ENCODE results near the gene NUP188. TPM values are rescaled to one million over a fixed set of nuclear protein-coding genes. Genes with fewer than 3 reads are reported as not detected.
A peak's percentile ranks its signal among the peaks of the same experiment; 100 is the strongest.

The NUP188 gene
- total and polyA plus RNA-seq, 2 of the 13 experiments (the other 11 are each of a cell fraction or from before 2014, with no cell fraction given), result 28.0 to 38.5 TPM

DNA sequence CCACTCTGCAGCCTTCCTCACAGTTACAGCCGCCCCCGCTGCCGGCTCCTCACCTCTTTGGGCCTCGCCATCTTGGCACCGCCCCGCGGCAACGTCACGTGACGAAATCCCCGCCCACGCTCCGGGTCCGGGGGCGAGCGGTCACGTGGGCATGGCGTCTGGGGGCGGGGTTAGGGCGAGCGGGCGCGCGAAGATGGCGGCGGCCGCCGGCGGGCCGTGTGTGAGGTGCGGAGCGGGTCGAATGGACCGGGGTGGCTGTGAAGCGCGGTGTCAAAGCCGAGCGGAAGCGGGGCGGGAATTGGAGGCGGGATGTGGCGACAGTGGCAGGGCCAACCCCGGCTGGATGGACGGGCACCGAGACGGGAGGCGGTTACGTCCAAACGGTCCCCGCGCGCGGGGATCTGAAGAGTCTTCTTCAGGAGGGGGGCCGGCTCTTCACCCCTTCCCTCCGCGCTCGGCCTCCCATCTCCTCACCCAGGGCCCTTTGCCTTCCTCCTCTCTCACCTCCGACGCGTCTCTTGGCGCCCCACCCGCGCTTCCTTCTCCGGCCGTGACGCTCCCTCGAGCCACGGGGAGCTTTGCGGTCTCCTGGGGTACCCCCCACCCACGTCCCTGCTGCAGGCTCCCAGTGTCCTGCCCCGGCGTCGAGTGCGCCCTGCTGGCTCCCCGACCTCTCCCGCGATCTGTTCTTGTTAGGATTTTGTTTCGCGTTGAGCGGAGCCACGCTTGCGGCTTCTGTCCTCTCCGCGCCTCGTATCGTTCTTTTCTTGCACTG is at the start of gene NUP188, which contains the start of gene DOLK (continued):
- TF ChIP-seq ZIK1 (CRISPR knock-in tag; IDR thresholded peaks at IDR 0.05; ENCODE audit: borderline replicate concordance, low read depth), result peak; percentile 81; the same call in 1 of the 2 replicates
- TF ChIP-seq ZNF232 (CRISPR knock-in tag; IDR thresholded peaks at IDR 0.05; ENCODE audit: borderline replicate concordance), result no peak; the same call in 1 of the 2 replicates
- 0 out of 2 replicates have a peak, but pooled peaks have one; percentile 5 for TF ChIP-seq ZNF256 (CRISPR knock-in tag; conservative IDR thresholded peaks at IDR 0.05)
- TF ChIP-seq ZSCAN29 (CRISPR knock-in tag; conservative IDR thresholded peaks at IDR 0.05), result 0 out of 2 replicates have a peak, but pooled peaks have one; percentile 33
- TF ChIP-seq ZNF570 (CRISPR knock-in tag; IDR thresholded peaks at IDR 0.05; ENCODE audit: borderline replicate concordance), result no peak
- TF ChIP-seq ZNF703 (CRISPR knock-in tag; IDR thresholded peaks at IDR 0.05; ENCODE audit: borderline replicate concordance), result no peak
- TF ChIP-seq, protein P1, sequence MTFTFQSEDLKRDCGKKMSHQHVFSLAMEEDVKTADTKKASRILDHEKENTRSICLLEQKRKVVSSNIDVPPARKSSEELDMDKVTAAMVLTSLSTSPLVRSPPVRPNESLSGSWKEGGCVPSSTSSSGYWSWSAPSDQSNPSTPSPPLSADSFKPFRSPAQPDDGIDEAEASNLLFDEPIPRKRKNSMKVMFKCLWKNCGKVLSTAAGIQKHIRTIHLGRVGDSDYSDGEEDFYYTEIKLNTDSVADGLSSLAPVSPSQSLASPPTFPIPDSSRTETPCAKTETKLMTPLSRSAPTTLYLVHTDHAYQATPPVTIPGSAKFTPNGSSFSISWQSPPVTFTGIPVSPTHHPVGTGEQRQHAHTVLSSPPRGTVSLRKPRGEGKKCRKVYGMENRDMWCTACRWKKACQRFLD (CRISPR knock-in tag; IDR thresholded peaks at IDR 0.05; ENCODE audit: borderline replicate concordance), result peak; percentile 66; the same call in 1 of the 2 replicates
- TF ChIP-seq TSC22D2 (CRISPR knock-in tag; IDR thresholded peaks at IDR 0.05; ENCODE audit: borderline replicate concordance), result no peak
- no peak for TF ChIP-seq SYNCRIP (IDR thresholded peaks at IDR 0.05; ENCODE audit: insufficient read depth, low read depth, low read length)
- TF ChIP-seq ZSCAN31 (CRISPR knock-in tag; IDR thresholded peaks at IDR 0.05; ENCODE audit: low read depth), result no peak; the same call in 1 of the 2 replicates
- peak; percentile 94 for TF ChIP-seq BHLHE40 (IDR thresholded peaks at IDR 0.05; ENCODE audit: low read length)
- TF ChIP-seq GABPA (IDR thresholded peaks at IDR 0.05; ENCODE audit: low read depth, low read length), result no peak
- no peak for TF ChIP-seq GABPA (CRISPR knock-in tag; IDR thresholded peaks at IDR 0.05; ENCODE audit: low read depth)
- TF ChIP-seq NFE2L1 (CRISPR knock-in tag; IDR thresholded peaks at IDR 0.05; ENCODE audit: borderline replicate concordance), result no peak
- no peak for TF ChIP-seq PLSCR1 (CRISPR knock-in tag; IDR thresholded peaks at IDR 0.05; ENCODE audit: borderline replicate concordance)
- peak; percentile 22; the same call in 1 of the 2 replicates for TF ChIP-seq ELF1 (CRISPR knock-in tag; IDR thresholded peaks at IDR 0.05)
- TF ChIP-seq, protein P2, sequence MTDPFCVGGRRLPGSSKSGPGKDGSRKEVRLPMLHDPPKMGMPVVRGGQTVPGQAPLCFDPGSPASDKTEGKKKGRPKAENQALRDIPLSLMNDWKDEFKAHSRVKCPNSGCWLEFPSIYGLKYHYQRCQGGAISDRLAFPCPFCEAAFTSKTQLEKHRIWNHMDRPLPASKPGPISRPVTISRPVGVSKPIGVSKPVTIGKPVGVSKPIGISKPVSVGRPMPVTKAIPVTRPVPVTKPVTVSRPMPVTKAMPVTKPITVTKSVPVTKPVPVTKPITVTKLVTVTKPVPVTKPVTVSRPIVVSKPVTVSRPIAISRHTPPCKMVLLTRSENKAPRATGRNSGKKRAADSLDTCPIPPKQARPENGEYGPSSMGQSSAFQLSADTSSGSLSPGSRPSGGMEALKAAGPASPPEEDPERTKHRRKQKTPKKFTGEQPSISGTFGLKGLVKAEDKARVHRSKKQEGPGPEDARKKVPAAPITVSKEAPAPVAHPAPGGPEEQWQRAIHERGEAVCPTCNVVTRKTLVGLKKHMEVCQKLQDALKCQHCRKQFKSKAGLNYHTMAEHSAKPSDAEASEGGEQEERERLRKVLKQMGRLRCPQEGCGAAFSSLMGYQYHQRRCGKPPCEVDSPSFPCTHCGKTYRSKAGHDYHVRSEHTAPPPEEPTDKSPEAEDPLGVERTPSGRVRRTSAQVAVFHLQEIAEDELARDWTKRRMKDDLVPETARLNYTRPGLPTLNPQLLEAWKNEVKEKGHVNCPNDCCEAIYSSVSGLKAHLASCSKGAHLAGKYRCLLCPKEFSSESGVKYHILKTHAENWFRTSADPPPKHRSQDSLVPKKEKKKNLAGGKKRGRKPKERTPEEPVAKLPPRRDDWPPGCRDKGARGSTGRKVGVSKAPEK (CRISPR knock-in tag; IDR thresholded peaks at IDR 0.05; ENCODE audit: borderline replicate concordance), result no peak
- TF ChIP-seq ZNF572 (CRISPR knock-in tag; IDR thresholded peaks at IDR 0.05), result no peak
- TF ChIP-seq ZNF766 (CRISPR knock-in tag; IDR thresholded peaks at IDR 0.05; ENCODE audit: borderline replicate concordance), result 0 out of 2 replicates have a peak, but pooled peaks have one; percentile 16
- no peak for TF ChIP-seq MTF1 (CRISPR knock-in tag; IDR thresholded peaks at IDR 0.05)
- TF ChIP-seq FOSL1 (CRISPR knock-in tag; IDR thresholded peaks at IDR 0.05; ENCODE audit: borderline replicate concordance), result no peak
- TF ChIP-seq DMTF1 (CRISPR knock-in tag; IDR thresholded peaks at IDR 0.05), result no peak

All from HepG2 (cell line).